ENCODE results near the gene TMTC2.

DNA sequence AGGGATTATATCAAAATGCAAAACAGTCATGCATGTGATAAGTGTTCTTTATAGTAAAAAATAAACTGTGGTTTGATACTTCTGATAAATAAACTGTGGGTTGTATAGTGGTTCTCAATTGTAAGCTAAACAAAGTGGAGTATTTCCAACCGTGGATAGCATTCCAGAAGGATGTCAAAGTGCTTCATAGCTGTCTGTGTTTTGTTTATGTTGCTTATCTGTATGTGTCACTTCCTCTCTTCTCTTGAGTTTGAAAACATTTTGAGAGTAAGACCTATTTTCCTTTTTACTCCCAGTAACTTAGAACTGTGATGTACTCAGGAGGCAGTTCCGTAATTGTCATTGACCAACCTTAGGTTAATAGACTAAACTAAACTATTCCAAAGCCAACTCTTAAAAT lies 415.8 kb downstream of the TMTC2 start:
- no peak for TF ChIP-seq EZH2 (IDR thresholded peaks at IDR 0.05; ENCODE audit: borderline replicate concordance, insufficient read depth, low read length, poor library complexity, severe bottlenecking)
- TF ChIP-seq, protein P1, sequence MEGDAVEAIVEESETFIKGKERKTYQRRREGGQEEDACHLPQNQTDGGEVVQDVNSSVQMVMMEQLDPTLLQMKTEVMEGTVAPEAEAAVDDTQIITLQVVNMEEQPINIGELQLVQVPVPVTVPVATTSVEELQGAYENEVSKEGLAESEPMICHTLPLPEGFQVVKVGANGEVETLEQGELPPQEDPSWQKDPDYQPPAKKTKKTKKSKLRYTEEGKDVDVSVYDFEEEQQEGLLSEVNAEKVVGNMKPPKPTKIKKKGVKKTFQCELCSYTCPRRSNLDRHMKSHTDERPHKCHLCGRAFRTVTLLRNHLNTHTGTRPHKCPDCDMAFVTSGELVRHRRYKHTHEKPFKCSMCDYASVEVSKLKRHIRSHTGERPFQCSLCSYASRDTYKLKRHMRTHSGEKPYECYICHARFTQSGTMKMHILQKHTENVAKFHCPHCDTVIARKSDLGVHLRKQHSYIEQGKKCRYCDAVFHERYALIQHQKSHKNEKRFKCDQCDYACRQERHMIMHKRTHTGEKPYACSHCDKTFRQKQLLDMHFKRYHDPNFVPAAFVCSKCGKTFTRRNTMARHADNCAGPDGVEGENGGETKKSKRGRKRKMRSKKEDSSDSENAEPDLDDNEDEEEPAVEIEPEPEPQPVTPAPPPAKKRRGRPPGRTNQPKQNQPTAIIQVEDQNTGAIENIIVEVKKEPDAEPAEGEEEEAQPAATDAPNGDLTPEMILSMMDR (IDR thresholded peaks at IDR 0.05; ENCODE audit: poor library complexity, severe bottlenecking): no peak
